ENCODE results near the gene HTR4.
"Not testable (repeated sequence)": the region's sequence is repeated elsewhere in the genome, so short reads cannot be mapped to it uniquely, and the experiment has no call there.

Gene HTR4

GRCh38 chr5:148468746-148469145 is 185.6 kb downstream of the HTR4 start:
- DNase-seq = not testable (repeated sequence)

DNA sequence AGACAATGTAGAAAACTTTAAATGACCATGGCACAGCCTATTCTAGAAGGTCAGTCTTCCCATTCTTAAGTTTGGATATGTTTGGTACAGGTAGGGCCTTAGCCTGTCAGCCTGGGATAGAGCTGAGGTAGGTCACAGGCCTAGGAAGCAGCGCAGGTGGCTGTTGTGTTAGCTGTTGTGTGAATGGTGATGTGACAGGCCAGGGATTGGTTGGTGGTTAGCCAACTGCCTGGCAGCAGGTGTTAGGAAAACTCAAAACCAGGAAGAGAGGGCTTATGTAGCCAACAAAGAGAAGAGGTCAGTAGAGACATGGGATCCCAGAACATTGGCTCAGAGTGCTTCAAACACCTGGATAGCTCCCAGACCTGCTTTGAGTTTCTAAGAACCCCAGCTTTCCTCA is 186.4 kb downstream of the HTR4 start:
- no peak for DNase-seq

DNA sequence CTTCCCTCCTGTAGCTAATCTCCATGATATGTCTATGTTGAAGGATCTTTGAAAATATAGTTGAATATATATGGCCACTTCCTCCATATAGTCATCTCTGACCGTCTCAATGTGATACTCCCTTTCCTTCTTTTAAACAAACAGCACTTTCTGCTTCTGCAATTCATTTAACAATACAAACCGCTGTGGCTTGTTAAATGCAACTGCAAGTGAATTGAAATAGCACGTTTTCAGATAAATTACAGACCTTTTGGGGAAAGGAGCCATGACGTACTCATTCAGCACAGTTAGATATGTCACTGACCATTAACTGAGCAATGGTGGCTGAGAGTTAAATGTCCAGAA is 188.1 kb downstream of the HTR4 start:
- DNase-seq = no peak

DNA sequence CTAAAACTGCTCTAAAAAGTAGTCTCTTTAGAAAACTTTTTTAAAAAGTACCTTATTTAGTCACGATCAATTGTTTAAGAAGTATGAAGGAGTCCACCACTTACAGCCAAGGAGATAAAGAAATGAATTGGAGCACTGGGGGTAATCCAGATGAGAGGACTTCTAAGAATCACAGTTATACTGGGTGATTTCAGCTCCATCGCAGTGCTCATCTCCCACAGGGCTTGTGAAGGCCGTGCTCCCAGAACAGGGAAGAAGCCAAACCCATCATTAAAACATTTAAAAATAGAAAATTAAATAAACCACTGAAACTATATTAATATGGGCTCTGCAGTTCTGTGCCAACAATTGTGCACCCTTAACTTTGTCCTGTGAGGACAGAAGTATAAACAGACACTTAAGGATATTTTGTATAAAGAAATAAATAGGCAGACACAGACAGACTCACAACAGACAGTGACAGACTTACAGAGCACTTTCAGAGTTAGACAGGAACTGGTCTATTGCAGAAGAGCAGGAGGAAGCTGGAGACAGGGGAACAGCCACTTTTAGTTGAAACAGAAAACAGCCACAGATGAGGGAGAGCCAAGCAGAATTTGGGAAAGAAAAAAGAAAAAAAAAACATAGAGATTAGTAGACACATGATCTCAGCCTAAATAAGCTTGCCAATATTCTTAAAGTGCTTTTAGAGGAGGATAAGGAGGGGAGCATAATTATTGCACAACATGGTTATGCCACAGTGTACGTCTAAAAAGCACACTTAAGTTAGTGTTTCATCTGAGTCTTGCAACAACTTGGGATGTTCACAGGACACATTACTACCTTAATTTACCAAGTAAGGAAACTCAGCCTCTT is 188.7 kb downstream of the HTR4 start:
- DNase-seq = no peak

GRCh38 chr5:148459669-148460068 is 194.7 kb downstream of the HTR4 start:
- DNase-seq = no peak

DNA sequence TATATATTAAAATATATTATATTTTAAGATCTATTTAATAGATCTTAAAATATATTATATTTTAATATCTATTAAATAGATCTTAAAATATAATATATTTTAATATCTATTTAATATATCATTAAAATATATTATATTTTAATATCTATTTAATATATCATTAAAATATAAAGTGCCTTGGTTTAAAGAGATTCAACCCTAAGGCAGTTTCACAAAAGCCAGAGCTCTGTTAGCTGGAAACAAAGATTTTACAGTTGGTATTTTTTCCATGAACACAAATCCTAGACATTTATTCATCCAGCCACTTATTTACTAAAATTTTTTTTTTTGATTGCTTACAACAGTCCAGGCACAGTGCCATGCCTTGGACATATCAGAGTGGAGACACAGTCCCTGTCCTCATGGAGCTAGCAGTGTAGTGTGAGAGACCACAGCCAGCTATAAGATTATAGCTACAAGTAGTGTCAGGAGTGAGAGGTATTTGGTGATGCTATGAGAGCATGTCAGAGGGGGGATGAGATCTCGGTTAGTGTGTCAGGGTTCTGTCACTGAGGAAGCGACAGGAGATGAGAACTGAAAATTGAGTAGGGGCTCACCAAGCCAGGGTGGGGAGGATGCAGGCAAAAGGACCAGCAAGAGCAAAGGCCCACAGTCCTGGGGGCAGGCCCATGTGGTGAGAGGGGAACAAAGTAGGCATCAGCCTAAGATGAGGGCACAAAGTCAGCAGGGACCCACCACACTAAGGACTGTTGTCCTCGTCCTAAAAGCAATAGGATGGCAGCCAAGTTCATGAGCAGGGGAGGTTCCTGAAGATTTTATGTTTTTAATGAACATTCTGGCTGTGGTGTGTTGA is 196.1 kb downstream of the HTR4 start:
- DNase-seq = no peak

DNA sequence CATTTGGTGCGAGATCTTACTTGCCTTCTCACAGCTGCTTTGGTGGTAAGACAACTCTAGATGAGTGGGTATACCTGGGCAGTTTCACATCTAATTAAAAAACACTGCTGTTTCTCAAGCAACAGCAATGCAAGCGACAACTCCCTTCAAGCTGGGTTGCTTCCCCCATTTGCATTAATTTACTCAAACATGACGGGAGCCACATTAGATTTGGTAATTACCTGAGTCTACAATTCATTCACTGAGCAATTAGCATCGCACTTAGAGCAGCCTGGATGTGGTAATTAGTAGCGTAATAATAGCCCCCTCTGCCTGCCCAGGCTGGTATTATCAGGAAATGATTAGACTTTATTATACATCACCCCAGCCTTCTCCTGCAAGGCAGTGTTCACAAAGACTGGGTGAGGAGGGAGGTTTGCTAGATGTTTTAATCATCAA is 197.1 kb downstream of the HTR4 start:
- DNase-seq = no peak

DNA sequence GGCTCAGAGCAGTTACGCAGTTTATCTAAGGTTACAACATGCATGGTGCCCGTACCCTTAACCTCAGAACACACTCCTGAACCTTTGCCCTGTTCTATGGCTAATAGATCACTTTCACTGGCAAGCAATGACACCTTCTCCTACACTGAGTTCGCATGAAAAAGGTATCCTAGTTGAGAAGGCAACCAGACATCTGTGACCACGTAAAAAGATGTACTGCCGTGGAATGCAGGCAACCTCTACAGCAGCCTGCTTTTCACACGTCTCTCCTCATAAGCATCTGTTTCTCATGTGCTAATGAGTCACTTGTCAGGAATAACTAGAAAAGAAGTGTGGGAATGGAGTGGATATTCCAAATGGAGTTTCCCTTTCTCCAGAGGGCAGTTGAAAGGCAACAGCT is 199.1 kb downstream of the HTR4 start:
- DNase-seq = no peak

- DNase-seq = no peak
Measured at GRCh38 chr5:148454576-148454975, 199.8 kb downstream of the HTR4 start.

DNA sequence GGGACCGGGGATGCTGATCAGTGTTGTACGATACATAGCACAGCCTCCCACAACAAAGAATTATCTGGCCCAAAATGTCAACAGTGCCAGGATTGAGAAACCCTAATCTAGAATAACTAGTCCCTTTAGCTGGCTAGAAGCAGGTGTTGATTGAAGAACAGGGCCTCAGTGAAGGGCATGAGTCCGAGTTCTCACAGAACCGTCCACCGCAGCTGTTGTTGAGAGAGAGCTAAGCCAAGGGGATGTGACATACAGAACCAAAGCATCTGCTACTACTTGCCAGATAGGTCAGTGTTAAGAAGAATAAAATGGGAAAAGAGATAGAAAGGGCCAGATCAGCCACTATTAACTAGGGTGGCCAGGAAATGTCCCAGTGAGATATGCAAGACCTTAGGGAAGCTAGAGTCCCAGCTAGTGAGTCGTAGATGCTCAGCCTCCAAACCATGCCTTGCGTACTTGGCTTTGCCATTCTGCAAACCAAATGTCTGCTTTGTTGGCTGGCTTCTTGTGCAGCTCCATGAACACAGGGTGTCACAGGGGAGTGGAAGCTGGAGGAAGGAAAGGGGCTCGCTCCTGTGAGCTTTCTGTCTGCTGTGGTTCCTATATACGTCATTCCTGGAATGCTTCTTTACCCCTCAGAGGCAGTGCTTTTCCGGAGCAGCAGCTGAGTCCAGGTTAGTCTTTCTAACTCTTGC is 201.7 kb downstream of the HTR4 start:
- no peak for DNase-seq

GRCh38 chr5:148446611-148447010 is 207.7 kb downstream of the HTR4 start:
- no peak for DNase-seq

- no peak for DNase-seq
Measured at GRCh38 chr5:148445578-148445977, 208.7 kb downstream of the HTR4 start.

DNA sequence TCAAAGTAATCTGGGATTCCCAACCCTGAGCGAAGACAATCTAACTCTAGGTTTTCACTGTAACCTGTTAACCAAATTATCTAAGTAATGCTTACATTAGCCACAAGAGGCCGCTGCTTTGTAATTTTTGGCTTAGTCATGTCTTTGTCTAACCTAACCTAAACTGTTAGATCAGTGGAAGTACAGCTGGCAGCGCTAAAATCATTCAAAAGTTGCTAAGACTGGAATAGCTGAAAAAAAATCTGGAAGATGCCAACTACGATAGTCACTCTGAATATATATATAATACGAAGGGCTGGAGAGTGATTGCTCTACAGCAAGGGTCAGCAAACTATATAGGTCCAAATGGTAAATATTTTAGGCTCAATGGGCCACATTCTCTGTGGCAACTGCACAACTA is 210.3 kb downstream of the HTR4 start:
- DNase-seq = no peak

DNA sequence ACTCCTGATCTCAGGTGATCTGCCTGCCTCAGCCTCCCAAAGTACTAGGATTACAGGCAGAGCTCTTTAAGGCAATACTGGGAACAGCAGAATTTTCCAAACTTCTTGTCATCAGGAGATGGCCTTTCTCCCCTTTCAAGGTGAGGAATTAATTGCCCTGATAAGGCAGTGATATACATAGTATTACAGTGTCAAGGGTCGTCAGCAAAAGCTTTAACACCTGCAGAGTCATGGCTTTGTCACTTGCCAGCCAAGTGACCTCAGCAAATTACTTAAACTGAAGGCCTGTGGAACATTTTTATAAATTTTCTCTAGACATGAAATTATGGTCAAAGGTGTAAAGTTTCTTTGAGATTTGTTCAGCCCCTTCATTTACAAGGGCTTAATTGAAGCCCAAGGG is 211.1 kb downstream of the HTR4 start:
- DNase-seq = no peak

DNA sequence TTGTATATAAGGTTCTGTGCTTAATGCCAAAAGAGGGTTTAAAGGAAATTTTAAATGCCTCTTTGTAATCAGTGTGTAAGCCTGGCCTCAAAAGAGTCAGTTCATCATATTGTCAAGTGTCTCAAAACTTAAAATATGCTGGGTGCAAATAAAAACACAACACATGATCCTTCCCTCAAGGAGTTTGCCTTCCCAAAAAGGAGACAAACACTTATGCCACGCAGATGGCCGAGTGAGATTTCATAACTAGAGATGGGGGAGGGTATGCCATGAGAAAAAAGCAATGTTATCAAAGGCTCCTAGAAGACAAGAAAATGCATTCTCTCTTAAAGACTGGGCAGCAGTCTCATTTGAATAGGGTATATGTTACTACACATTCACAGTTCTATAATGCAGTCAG is 215.4 kb downstream of the HTR4 start:
- DNase-seq = no peak

GRCh38 chr5:148437249-148437648 is 217.1 kb downstream of the HTR4 start:
- DNase-seq = no peak

- no peak for DNase-seq
Measured at GRCh38 chr5:148436029-148436428, 218.3 kb downstream of the HTR4 start.

DNA sequence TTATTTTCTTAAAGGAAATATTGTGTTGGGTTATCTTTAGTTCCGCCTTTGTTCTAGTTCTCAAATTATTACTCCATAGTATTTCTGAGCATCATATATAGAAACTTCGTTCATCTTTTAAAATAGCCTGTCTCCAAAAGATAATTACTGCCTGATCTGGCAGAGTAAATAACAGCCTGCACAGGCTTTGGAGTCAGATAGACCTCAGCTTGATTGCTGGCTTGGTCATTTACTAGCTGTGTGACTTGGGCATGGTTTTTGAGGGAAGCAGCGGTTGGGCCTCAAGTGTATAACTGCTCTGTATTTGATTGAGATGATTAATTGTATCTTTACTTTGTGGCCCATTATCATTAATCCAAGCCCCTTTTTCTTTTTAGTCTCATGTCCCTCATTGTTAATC is 220.5 kb downstream of the HTR4 start:
- DNase-seq = no peak

All from DMS79 (cell line).